DMS79 treated with DMSO at 0.1 percent for 48 hours (cell line): ENCODE results near the gene GLI3.

Experiments
- DNase-seq: peaks from one replicate; lab custom pipeline; 2025; lab: John Stamatoyannopoulos, UW

The GLI3 gene

DNA sequence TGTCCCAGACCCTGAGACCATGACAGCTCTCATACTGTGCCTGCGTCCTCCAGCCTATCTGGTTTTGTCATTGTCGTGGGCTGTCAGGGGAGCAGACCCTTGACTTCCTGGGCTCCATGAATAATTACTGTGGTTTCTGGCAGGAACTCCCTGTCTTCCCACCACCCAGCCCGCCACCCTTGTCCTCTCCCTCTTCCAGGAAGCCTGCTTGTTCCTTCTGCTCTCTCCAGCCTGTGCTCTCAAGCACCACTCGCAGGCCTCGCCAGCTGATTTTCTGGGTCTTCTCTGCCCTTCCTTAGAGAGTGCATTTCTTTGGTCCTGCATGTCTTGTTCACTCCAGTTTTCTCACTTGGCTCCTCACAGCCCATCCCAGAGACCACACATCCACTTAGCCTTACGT lies 309.6 kb downstream of the GLI3 start:
- DNase-seq, result no peak

DNA sequence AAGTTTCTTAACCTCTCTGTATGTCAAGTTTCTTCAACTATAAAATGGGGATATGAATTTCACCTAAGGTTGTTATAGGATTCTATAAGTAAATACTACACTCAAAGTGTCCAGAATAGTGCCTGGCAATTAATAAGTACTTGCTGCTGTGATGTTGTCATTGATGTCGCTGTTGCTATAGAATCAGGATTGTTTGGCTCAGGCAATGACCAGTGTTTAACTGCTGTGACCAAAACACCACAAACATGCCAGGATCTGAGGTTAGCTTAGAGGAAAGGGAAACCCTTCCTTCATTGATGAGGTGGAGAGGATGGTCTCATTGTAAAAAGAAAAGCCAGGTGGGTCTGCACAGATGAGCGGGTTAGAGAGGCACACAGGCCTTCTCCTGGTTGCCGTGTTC lies 311.1 kb downstream of the GLI3 start:
- DNase-seq, result no peak

- no peak for DNase-seq
Observed at GRCh38 chr7:41924796-41925195, 312.2 kb downstream of the GLI3 start.

DNA sequence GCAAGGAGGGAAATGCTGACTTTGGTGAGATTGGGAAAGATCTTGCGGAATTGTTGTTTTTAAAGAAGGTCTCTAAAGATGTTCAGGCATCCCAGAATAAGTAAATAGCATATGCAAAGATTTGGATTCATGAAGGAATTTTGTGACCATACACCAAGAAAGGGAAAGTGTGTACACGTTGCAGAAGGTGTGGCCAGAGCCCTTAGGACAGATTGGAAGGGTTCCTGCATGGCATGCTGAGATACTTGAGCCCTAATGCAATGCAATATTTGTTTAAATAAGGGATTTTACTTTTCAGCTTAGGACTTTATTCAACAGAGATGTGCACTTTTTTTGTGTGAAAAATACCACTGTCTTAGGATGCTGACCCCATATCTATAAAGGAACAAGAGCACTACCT lies 314.6 kb downstream of the GLI3 start:
- DNase-seq, result no peak

GRCh38 chr7:41921453-41921981 lies 315.5 kb downstream of the GLI3 start:
- DNase-seq, result no peak

DNA sequence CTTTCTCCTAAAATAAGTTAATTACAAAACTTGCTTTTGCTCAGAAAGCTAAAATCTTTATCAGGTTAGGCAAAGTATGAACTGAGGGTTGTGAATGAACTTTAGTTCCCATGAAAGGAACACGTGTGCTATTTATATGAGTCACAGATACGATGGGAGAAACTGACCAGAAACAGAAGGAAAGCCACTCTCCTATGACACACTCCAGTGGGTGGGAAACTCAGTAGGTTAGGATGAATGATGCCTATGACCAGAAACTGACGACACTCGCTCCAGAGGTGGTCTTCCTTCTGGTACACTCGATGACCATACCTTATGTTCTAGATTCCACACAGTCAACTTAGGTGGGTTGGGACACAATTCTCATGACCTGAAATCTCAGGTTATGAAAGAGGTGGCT lies 318.4 kb downstream of the GLI3 start:
- no peak for DNase-seq

DNA sequence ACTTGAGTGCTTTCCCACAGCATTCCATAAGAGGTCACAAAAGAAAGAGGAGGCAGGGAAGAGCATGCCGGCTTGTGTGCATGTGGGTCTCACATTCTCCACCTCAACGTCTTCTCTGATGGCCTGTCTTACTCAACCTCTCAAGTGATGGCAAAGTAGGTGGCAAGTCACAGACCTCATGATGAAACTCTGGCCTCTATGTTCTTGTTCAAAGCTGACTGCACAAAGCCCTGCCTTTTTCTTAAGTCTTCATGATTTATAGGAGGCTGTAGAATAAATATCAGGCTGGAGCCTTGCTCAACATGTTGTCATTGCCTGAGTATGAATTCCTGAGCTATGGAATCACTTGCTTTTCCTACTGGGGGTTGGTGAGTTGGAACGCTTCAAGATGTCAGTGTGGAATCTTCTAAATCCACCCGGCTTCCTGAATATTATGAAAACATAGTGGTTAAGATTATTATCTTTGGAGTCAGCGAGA lies 320.5 kb downstream of the GLI3 start:
- DNase-seq, result no peak

DNA sequence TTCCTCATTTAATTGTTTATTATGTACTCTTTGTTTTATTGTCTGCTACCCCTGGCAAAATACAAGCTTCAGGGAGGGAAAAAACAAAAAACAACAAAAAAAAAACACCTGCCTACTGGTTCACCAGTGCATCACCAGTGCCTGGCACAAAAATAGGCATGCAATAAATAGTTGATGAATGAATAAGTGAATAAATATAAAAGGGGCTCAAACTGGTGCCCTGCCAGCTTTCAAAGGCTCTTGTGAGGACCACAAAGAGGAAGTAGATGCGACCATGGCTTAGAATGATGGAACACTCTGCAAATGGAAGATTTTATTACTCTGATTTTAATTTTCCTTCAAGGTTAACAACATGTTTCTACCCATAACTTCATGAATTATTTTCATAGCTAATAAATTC lies 321.1 kb downstream of the GLI3 start:
- DNase-seq, result no peak

DNA sequence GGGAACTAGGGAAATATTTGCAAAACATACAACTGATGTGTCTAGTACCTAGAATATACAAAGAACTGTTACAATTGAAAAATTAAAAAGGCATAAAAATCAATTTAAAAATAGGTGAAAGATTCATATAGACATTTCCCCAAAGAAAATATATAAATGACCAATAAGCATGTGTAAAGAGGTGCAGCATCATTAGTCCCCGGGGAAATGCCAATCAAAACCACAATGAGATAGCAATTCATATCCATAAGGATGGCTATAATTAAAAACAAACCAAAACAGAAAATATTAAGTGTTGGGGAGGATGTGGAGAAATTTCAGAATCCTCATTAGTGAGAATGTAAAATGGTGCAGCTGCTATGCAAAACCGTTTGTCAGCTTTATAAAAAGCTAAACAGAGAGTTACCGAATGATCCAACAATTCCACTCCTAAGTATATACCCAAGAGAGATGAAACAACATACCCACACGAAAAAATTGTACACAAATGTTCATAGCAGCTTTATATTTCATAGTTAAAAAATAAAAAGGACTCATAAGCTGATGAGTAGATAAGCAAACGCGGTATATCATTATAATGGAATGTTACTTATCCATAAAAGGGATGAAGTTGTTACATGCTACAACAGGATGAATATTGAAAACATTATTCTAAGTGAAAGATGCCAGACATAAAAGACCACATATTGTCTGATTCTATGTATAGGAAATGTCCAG lies 324.0 kb downstream of the GLI3 start:
- DNase-seq, result no peak

GRCh38 chr7:41912426-41912825 lies 324.6 kb downstream of the GLI3 start:
- DNase-seq, result no peak

- DNase-seq, result no peak
Observed at GRCh38 chr7:41911792-41912191, 325.2 kb downstream of the GLI3 start.
